Esophagus muscularis mucosa (tissue), 4 donors: ENCODE measurements around the gene RIMS1. TPM values are rescaled to one million over a fixed set of nuclear protein-coding genes. Genes with fewer than 3 reads are reported as not detected.

Experiments used
- DNase-seq: peaks from one replicate; pipeline ENCODE4 v3.0.0-alpha.2; 2017; ENCODE audit errors: extremely low spot score
- H3K27ac ChIP-seq, 4 donors: fragments of 200-600 bp; sonication (generic); replicated peaks in 1 of 4; 1 replicate in 3 of 4; 2 replicates in 1 of 4; pipeline ENCODE4 v1.5.1; 2016 to 2019; ENCODE audit warnings: mild to moderate bottlenecking in 1 of 4
- H3K27me3 ChIP-seq, 4 donors: fragments of 200-600 bp; sonication (generic); one replicate each; pipeline versions ENCODE4 v1.5.1 to v1.6.0; 2016 to 2019
- H3K36me3 ChIP-seq, 4 donors: fragments of 200-600 bp; sonication (generic); one replicate each; pipeline ENCODE4 v1.5.1; 2016 to 2019
- H3K4me1 ChIP-seq, 4 donors: fragments of 200-600 bp; sonication (generic); one replicate each; pipeline ENCODE4 v1.5.1; 2016 to 2019
- H3K4me3 ChIP-seq, 4 donors: fragments of 200-600 bp; sonication (generic); 1 replicate in 2 of 4; 2 replicates in 2 of 4; pipeline ENCODE4 v1.5.1; 2016 to 2019; ENCODE audit warnings: mild to moderate bottlenecking in 4 of 4, moderate library complexity in 1 of 4
- H3K9me3 ChIP-seq, 4 donors: fragments of 200-600 bp; sonication (generic); 1 replicate in 3 of 4; 2 replicates in 1 of 4; pipeline ENCODE4 v1.5.1; 2016 to 2019
- CTCF ChIP-seq, 3 experiments: fragments of 200-600 bp in 2 of 3; fragments of 450-650 bp in 1 of 3; sonication (generic) in 2 of 3; IDR thresholded peaks; one replicate each; pipeline ENCODE4 v1.5.1; 2017 to 2019; ENCODE audit warnings: antibody characterized with exemption in 3 of 3, mild to moderate bottlenecking in 2 of 3, moderate library complexity in 1 of 3
- EP300 ChIP-seq: sonication (generic); formaldehyde crosslinking; IDR thresholded peaks from one replicate; pipeline ENCODE4 v1.6.1; 2017; ENCODE audit warnings: antibody characterized with exemption
- POLR2A ChIP-seq: fragments of 450-650 bp; IDR thresholded peaks from one replicate; pipeline ENCODE4 v1.6.1; 2017; ENCODE audit warnings: antibody characterized with exemption, moderate library complexity, mild to moderate bottlenecking, low read depth
- POLR2AphosphoS5 ChIP-seq, 2 donors: sonication (generic); formaldehyde crosslinking; IDR thresholded peaks; one replicate each; pipeline ENCODE4 v1.6.1; 2017; ENCODE audit warnings: antibody characterized with exemption in 2 of 2
- WGBS: methylation state at CpG from one replicate; pipeline ENCODE4 v1.1.5; 2018; 5-methylcytosine and 5-hydroxymethylcytosine counted together
- intact Hi-C: fragments of 100-400 bp; cut with DNase I; formaldehyde crosslinking; loops from one replicate; pipeline ENCODE4 v1.15.1; 2023
- total RNA-seq, 4 donors: library from RNA; depleted of rRNA; stranded (reverse); fragments of >200 nt; gene quantifications; one replicate each; pipeline versions ENCODE4 v1.1.0 to v1.2.1, GENCODE V29; 2016

RIMS1 gene
- total RNA-seq, 4 donors from 2014 or later: 35.4 to 88.6 (median 54.0) TPM

- Histone ChIP-seq H3K27ac (no peak overlapping the region), H3K36me3 (peaks cover 0 to 23% (median 0%) of the 10 kb centered on the region in 4 donors), H3K27me3 (no peaks in the 10 kb centered on the region), H3K4me3 (no peak overlapping the region), H3K9me3 (no peaks in the 10 kb centered on the region), H3K4me1 (no peaks in the 10 kb centered on the region)
- no peak for TF ChIP-seq CTCF (IDR thresholded peaks at IDR 0.05)
- TF ChIP-seq EP300: no peak
- TF ChIP-seq POLR2AphosphoS5 (IDR thresholded peaks at IDR 0.05): no peak
- intact Hi-C loops: no loop called here
- no peak for DNase-seq
Observed at GRCh38 chr6:72401865-72402264, 515.5 kb downstream of the RIMS1 start.

GRCh38 chr6:72403413-72403812 is 517.1 kb downstream of the RIMS1 start:
- whole genome bisulfite sequencing: 73% methylated on average over 2 of the region's 2 CpGs
- no peaks in the 10 kb centered on the region for H3K4me1 ChIP-seq
- TF ChIP-seq CTCF (IDR thresholded peaks at IDR 0.05) (no peak), POLR2A (no peak), POLR2AphosphoS5 (IDR thresholded peaks at IDR 0.05) (no peak), EP300 (no peak)
- intact Hi-C loops: no loop called here
- H3K9me3 ChIP-seq: no peaks in the 10 kb centered on the region
- no peaks in the 10 kb centered on the region for H3K27me3 ChIP-seq
- H3K4me3 ChIP-seq: no peak overlapping the region
- H3K36me3 ChIP-seq: peaks cover 0 to 23% (median 0%) of the 10 kb centered on the region in 4 donors
- no peak overlapping the region for H3K27ac ChIP-seq
- no peak for DNase-seq

- Histone ChIP-seq H3K27me3 (no peaks in the 10 kb centered on the region), H3K4me3 (no peak overlapping the region), H3K9me3 (no peaks in the 10 kb centered on the region), H3K27ac (no peak overlapping the region), H3K36me3 (no peaks in the 10 kb centered on the region), H3K4me1 (no peaks in the 10 kb centered on the region)
- intact Hi-C loops: no loop called here
- no peak for DNase-seq
- WGBS: 75% methylated on average over 2 of the region's 2 CpGs
- TF ChIP-seq EP300 (no peak), POLR2AphosphoS5 (IDR thresholded peaks at IDR 0.05) (no peak), CTCF (IDR thresholded peaks at IDR 0.05) (no peak), POLR2A (no peak)
Observed at GRCh38 chr6:72406517-72406916, 520.2 kb downstream of the RIMS1 start.

- TF ChIP-seq POLR2A (no peak), POLR2AphosphoS5 (IDR thresholded peaks at IDR 0.05) (no peak), EP300 (no peak), CTCF (IDR thresholded peaks at IDR 0.05) (no peak)
- no peak overlapping the region for H3K27ac ChIP-seq
- H3K9me3 ChIP-seq: no peaks in the 10 kb centered on the region
- no peaks in the 10 kb centered on the region for H3K27me3 ChIP-seq
- no peaks in the 10 kb centered on the region for H3K36me3 ChIP-seq
- DNase-seq: no peak
- WGBS: 72% methylated on average over 6 of the region's 6 CpGs
- intact Hi-C loops: loop anchor here (5.0 to 10.0 kb wide), 3 partner anchors 172 to 914 kb away; no protein-coding TSS in a partner anchor
- no peaks in the 10 kb centered on the region for H3K4me1 ChIP-seq
- no peak overlapping the region for H3K4me3 ChIP-seq
Observed at GRCh38 chr6:72410769-72411168, 524.4 kb downstream of the RIMS1 start.
